IPS-15b (cell line): ENCODE data around the gene DENND5A.
"Not testable (repeated sequence)": the region's sequence is repeated elsewhere in the genome, so short reads cannot be mapped to it uniquely, and the experiment has no call there.

ENCODE experiments used
- H3K27me3 ChIP-seq: one replicate; pipeline ENCODE4 v1.6.1; 2013; ENCODE audit warnings: low read length; ENCODE audit not compliant: control insufficient read depth, insufficient read depth
- H3K36me3 ChIP-seq: one replicate; pipeline ENCODE4 v1.6.1; 2013; ENCODE audit warnings: low read length; ENCODE audit not compliant: control insufficient read depth, insufficient read depth
- H3K4me1 ChIP-seq: one replicate; pipeline ENCODE4 v1.6.1; 2013; ENCODE audit warnings: mild to moderate bottlenecking, low read length; ENCODE audit not compliant: control insufficient read depth, insufficient read depth
- H3K4me3 ChIP-seq: one replicate; pipeline ENCODE4 v1.5.1; 2013; ENCODE audit warnings: low read depth, low read length
- H3K9ac ChIP-seq: one replicate; pipeline ENCODE4 v1.6.1; 2013; ENCODE audit warnings: low read depth, mild to moderate bottlenecking, low read length
- H3K9me3 ChIP-seq: one replicate; pipeline ENCODE4 v1.6.1; 2013; ENCODE audit warnings: mild to moderate bottlenecking, low read length; ENCODE audit not compliant: control insufficient read depth, insufficient read depth

Gene DENND5A

DNA sequence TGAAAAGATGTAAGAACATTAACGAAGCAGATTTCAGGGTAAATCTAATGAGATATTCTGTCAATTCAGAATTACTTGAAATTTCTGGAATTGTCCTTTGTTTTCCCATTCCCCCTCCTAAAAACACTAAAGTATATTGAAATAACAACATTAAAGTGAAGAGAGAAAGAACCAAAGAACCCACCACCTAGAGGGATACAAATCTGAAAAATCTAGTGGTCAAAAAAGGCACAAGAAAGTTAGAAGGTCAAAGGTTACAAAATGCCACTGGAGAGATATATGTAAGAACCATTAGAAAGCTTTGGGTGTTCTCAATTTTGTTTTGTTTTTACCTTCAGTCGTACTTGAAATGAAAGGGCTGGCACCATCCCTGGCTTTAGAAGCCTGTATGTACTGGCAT, 57.9 kb downstream of the DENND5A start:
- H3K9me3 ChIP-seq, result no peaks in the 10 kb centered on the region
- H3K4me1 ChIP-seq, result peaks cover 2% of the 10 kb centered on the region
- no peak overlapping the region for H3K4me3 ChIP-seq
- no peak overlapping the region for H3K9ac ChIP-seq
- peaks cover 5% of the 10 kb centered on the region for H3K36me3 ChIP-seq
- H3K27me3 ChIP-seq, result no peaks in the 10 kb centered on the region

DNA sequence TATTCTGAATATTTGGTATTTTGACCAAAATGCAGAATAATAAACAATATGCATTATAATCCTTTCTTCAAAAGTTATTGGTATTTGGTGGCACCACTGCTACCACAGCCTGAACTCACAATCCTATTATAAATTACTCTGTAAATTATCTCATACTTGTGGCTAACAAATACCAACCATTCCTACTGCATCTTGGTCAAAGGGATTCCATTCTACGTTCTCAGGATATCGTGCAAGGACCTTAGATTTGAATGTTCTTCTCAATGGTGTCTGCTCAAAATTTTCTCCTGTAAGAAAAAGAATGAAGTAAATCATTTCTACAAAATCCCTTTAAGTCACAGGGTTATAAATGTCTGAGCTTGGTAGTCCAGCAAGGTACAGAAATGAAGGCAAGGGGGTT, 58.7 kb downstream of the DENND5A start:
- peaks cover 5% of the 10 kb centered on the region for H3K36me3 ChIP-seq
- H3K4me3 ChIP-seq, result no peak overlapping the region
- H3K9ac ChIP-seq, result no peak overlapping the region
- no peaks in the 10 kb centered on the region for H3K27me3 ChIP-seq
- peaks cover 2% of the 10 kb centered on the region for H3K4me1 ChIP-seq
- no peaks in the 10 kb centered on the region for H3K9me3 ChIP-seq

GRCh38 chr11:9203691-9204311, 61.3 kb downstream of the DENND5A start:
- Histone ChIP-seq H3K4me1 (peaks cover 2% of the 10 kb centered on the region), H3K9ac (no peak overlapping the region), H3K4me3 (no peak overlapping the region), H3K27me3 (no peaks in the 10 kb centered on the region), H3K36me3 (peaks cover 5% of the 10 kb centered on the region), H3K9me3 (no peaks in the 10 kb centered on the region)

GRCh38 chr11:9201372-9202162, 63.6 kb downstream of the DENND5A start:
- Histone ChIP-seq H3K4me3 (no peak overlapping the region), H3K9me3 (no peaks in the 10 kb centered on the region), H3K9ac (no peak overlapping the region), H3K4me1 (no peaks in the 10 kb centered on the region), H3K27me3 (no peaks in the 10 kb centered on the region), H3K36me3 (peaks cover 5% of the 10 kb centered on the region)

GRCh38 chr11:9200471-9200870, 64.7 kb downstream of the DENND5A start:
- Histone ChIP-seq H3K4me1 (no peaks in the 10 kb centered on the region), H3K4me3 (no peak overlapping the region), H3K36me3 (peaks cover 5% of the 10 kb centered on the region), H3K9me3 (no peaks in the 10 kb centered on the region), H3K9ac (no peak overlapping the region), H3K27me3 (no peaks in the 10 kb centered on the region)

DNA sequence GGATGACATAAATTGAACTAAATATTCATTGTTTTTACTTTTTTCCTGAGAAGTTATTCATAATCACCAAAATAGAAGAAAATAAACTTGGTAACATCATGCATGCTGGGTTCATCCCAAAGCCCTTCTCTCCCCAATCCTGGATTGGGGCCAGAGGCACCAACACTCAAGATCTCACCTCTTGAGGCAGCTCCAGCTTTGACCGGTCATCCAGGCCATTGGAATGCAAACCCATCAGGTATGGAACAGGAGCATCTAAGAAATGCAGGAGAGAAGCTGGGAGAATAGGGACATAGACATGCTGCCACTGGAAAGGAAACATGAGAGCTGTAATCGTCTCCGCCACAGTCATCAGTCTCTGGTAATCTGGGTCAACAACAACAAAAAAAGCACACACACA, 71.8 kb downstream of the DENND5A start:
- peaks cover 2% of the 10 kb centered on the region for H3K36me3 ChIP-seq
- H3K4me1 ChIP-seq, result no peaks in the 10 kb centered on the region
- H3K9me3 ChIP-seq, result peaks cover 9% of the 10 kb centered on the region
- H3K4me3 ChIP-seq, result no peak overlapping the region
- no peak overlapping the region for H3K9ac ChIP-seq
- no peaks in the 10 kb centered on the region for H3K27me3 ChIP-seq

DNA sequence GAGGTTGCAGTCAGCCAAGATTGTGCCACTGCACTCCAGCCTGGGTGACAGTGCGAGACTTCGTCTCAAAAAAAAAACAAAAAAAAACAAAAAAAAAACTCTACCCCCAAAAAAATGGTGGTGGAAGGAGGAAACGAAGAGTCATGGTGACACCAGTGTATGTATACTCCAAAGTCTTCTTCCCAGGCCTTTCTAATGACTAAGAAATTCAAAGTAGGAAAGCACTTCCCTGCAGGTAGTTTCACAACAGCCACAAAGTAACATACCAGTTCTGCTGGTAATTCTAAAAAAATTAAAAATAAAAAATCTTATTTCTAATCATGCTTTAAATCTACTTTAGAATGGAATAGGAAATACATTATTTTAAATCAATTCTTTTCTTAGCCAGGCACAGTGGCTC, 72.6 kb downstream of the DENND5A start:
- Histone ChIP-seq H3K9ac (no peak overlapping the region), H3K36me3 (peaks cover 2% of the 10 kb centered on the region), H3K27me3 (no peaks in the 10 kb centered on the region), H3K4me3 (no peak overlapping the region), H3K4me1 (no peaks in the 10 kb centered on the region), H3K9me3 (peaks cover 9% of the 10 kb centered on the region)

DNA sequence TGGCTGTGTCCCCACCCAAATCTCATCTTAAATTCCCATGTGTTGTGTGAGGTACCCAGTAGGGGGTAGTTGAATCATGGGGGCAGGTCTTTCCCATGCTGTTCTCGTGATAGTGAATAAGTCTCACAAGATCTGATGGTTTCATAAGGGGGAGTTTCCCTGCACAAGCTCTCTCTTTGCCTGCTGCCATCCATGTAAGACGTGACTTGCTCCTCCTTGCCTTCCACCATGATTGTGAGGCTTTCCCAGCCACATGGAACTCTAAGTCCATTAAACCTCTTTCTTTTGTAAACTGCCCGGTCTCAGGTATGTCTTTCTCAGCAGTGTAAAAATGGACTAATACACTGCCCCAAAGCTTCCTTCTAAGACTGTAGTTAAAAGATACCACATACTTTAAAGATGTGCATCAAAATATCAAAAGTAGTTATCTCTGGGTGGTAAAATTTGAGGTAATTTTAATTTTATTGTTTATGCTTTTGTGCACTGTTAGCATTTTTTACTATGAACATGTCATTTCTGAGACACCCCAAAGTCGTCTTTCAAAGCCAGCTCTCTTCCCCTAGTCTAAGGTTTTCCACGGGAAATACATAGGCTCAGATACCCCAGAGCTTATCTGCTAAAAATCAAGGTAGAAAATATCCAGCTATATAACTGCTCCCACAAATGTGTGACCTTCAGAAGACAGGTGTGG, 74.7 kb downstream of the DENND5A start:
- H3K4me3 ChIP-seq, H3K27me3 ChIP-seq, H3K4me1 ChIP-seq, H3K9me3 ChIP-seq, H3K9ac ChIP-seq, H3K36me3 ChIP-seq: not testable (repeated sequence)

GRCh38 chr11:9188860-9189259, 76.3 kb downstream of the DENND5A start:
- not testable (repeated sequence) for H3K36me3 ChIP-seq, H3K9me3 ChIP-seq, H3K27me3 ChIP-seq, H3K9ac ChIP-seq, H3K4me1 ChIP-seq, H3K4me3 ChIP-seq

- Histone ChIP-seq H3K4me3 (no peak overlapping the region), H3K9ac (no peak overlapping the region), H3K9me3 (peaks cover 9% of the 10 kb centered on the region), H3K27me3 (no peaks in the 10 kb centered on the region), H3K36me3 (peaks cover 2% of the 10 kb centered on the region), H3K4me1 (no peaks in the 10 kb centered on the region)
Observed at GRCh38 chr11:9187616-9188015, 77.5 kb downstream of the DENND5A start.

- H3K9me3 ChIP-seq, result peaks cover 5% of the 10 kb centered on the region
- no peak overlapping the region for H3K9ac ChIP-seq
- H3K4me1 ChIP-seq, result no peaks in the 10 kb centered on the region
- H3K4me3 ChIP-seq, result no peak overlapping the region
- H3K27me3 ChIP-seq, result no peaks in the 10 kb centered on the region
- no peaks in the 10 kb centered on the region for H3K36me3 ChIP-seq
Observed at GRCh38 chr11:9184516-9184915, 80.6 kb downstream of the DENND5A start.
